ENCODE measurements around the gene ERBB2.

DNA sequence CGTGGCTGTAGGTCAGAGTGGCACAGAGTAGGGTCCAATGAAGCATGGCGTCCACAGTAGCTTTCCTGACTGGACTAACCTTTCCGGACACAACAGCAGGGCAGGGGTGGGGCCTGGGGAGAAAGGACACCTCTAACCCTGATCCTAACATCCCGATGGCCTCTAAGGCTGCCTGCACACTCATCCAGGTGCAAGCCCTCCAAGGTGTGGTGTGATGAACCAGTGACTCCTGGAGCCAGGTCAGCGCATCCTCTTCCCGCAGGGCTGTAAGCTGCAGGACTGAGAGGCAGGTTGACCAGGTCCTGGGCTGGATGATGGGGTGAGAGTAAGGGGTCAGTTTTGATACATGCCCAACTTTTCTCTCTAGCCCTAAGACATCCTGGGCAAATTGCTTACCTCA lies 3.1 kb upstream of the ERBB2 start:
- TF ChIP-seq, protein P1, sequence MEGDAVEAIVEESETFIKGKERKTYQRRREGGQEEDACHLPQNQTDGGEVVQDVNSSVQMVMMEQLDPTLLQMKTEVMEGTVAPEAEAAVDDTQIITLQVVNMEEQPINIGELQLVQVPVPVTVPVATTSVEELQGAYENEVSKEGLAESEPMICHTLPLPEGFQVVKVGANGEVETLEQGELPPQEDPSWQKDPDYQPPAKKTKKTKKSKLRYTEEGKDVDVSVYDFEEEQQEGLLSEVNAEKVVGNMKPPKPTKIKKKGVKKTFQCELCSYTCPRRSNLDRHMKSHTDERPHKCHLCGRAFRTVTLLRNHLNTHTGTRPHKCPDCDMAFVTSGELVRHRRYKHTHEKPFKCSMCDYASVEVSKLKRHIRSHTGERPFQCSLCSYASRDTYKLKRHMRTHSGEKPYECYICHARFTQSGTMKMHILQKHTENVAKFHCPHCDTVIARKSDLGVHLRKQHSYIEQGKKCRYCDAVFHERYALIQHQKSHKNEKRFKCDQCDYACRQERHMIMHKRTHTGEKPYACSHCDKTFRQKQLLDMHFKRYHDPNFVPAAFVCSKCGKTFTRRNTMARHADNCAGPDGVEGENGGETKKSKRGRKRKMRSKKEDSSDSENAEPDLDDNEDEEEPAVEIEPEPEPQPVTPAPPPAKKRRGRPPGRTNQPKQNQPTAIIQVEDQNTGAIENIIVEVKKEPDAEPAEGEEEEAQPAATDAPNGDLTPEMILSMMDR (IDR thresholded peaks at IDR 0.05) = no peak
- TF ChIP-seq POLR2AphosphoS5 (IDR thresholded peaks at IDR 0.05) (no peak), POLR2A (IDR thresholded peaks at IDR 0.05) (no peak)
